Astrocyte of the spinal cord (primary cell): Measurements from ENCODE around the gene TSBP1.
"Not testable (repeated sequence)": the region's sequence is repeated elsewhere in the genome, so short reads cannot be mapped to it uniquely, and the experiment has no call there.

Source experiments
- DNase-seq: peaks from one replicate; pipeline ENCODE4 v3.0.0; 2011; ENCODE audit warnings: low read depth, low spot score
- H3K4me3 ChIP-seq: 2 replicates; pipeline ENCODE4 v1.5.1; 2011; ENCODE audit warnings: low read depth, mild to moderate bottlenecking, low read length, moderate library complexity
- CTCF ChIP-seq: IDR thresholded peaks from 2 replicates; pipeline ENCODE4 v1.5.1; 2012; ENCODE audit warnings: low read depth, mild to moderate bottlenecking, low read length, inconsistent platforms
- in situ Hi-C: cut with HindIII; loops from 2 replicates; pipeline ENCODE4 v1.10.0; 2017; ENCODE audit warnings: low sequenced_read_pairs

Gene TSBP1

GRCh38 chr6:32379545-32379944, 7.8 kb upstream of the TSBP1 start:
- no peak for DNase-seq
- in situ Hi-C loops, result no loop called here
- no peak for TF ChIP-seq CTCF
- H3K4me3 ChIP-seq, result no peak overlapping the region

GRCh38 chr6:32375739-32376529, 4.2 kb upstream of the TSBP1 start:
- no peak for TF ChIP-seq CTCF

GRCh38 chr6:32371229-32371628, 474 bp downstream of the TSBP1 start:
- peak; percentile 6 for DNase-seq
- in situ Hi-C loops, result no loop called here
- TF ChIP-seq CTCF, result no peak
- no peak overlapping the region for H3K4me3 ChIP-seq

More at GRCh38 chr6:32375739-32376529, 4.2 kb upstream of the TSBP1 start:
- in situ Hi-C loops, result no loop called here
- no peak overlapping the region for H3K4me3 ChIP-seq
- DNase-seq, result no peak

GRCh38 chr6:32370505-32370904, 1.2 kb downstream of the TSBP1 start:
- H3K4me3 ChIP-seq, result no peak overlapping the region
- peak; percentile 15 for DNase-seq
- TF ChIP-seq CTCF, result no peak
- in situ Hi-C loops, result no loop called here

GRCh38 chr6:32369660-32370059, 2.0 kb downstream of the TSBP1 start:
- H3K4me3 ChIP-seq, result no peak overlapping the region
- peak; percentile 93 for DNase-seq
- TF ChIP-seq CTCF, result no peak
- in situ Hi-C loops, result no loop called here

GRCh38 chr6:32367644-32368043, 4.1 kb downstream of the TSBP1 start:
- no peak overlapping the region for H3K4me3 ChIP-seq
- in situ Hi-C loops, result no loop called here
- TF ChIP-seq CTCF, result no peak
- DNase-seq, result no peak

GRCh38 chr6:32359225-32359624, 12.5 kb downstream of the TSBP1 start:
- in situ Hi-C loops, DNase-seq, H3K4me3 ChIP-seq: not testable (repeated sequence)

GRCh38 chr6:32358548-32358947, 13.2 kb downstream of the TSBP1 start:
- DNase-seq, H3K4me3 ChIP-seq, in situ Hi-C loops: not testable (repeated sequence)
